Fibroblast of lung (primary cell): Measurements from ENCODE around the gene NFYC. TPM values are rescaled to one million over a fixed set of nuclear protein-coding genes. Genes with fewer than 3 reads are reported as not detected.

Experiments used
- DNase-seq, 2 donors: peaks; one replicate each; pipeline versions ENCODE4 v3.0.0 to v3.0.0-alpha.2; 2010; ENCODE audit warnings: low read depth in 2 of 2
- H2AFZ ChIP-seq: 2 replicates; pipeline ENCODE4 v1.5.1; 2012; ENCODE audit warnings: low read length, control low read depth, inconsistent platforms
- H3K27ac ChIP-seq: 2 replicates; pipeline ENCODE4 v1.5.1; 2011; ENCODE audit warnings: low read length, control low read depth; ENCODE audit not compliant: insufficient read depth
- H3K27me3 ChIP-seq: 2 replicates; pipeline ENCODE4 v1.5.1; 2011; ENCODE audit warnings: mild to moderate bottlenecking, low read length; ENCODE audit not compliant: control insufficient read depth, insufficient read depth
- H3K36me3 ChIP-seq: 2 replicates; pipeline ENCODE4 v1.5.1; 2011; ENCODE audit warnings: low read length; ENCODE audit not compliant: control insufficient read depth, insufficient read depth
- H3K4me1 ChIP-seq: 2 replicates; pipeline ENCODE4 v1.5.1; 2011; ENCODE audit warnings: low read length; ENCODE audit not compliant: control insufficient read depth, insufficient read depth; ENCODE audit errors: extremely low read depth
- H3K4me2 ChIP-seq: 2 replicates; pipeline ENCODE4 v1.5.1; 2011; ENCODE audit warnings: low read length, control low read depth; ENCODE audit not compliant: insufficient read depth; ENCODE audit errors: extremely low read depth
- H3K4me3 ChIP-seq, 4 experiments: fragments of 200-600 bp in 1 of 4; sonication (generic) in 1 of 4; replicated peaks in 1 of 4; 2 replicates each; pipeline ENCODE4 v1.5.1; 2011 to 2016; ENCODE audit warnings: low read length in 4 of 4, low read depth in 3 of 4, mild to moderate bottlenecking in 3 of 4, control low read depth in 2 of 4, inconsistent platforms in 1 of 4, mixed read lengths in 1 of 4; ENCODE audit not compliant: insufficient read depth in 1 of 4; ENCODE audit errors: control extremely low read depth in 1 of 4
- H3K79me2 ChIP-seq: 2 replicates; pipeline ENCODE4 v1.5.1; 2012; ENCODE audit warnings: mild to moderate bottlenecking, low read length, inconsistent platforms; ENCODE audit not compliant: control insufficient read depth, insufficient read depth
- H3K9ac ChIP-seq: 2 replicates; pipeline ENCODE4 v1.5.1; 2011; ENCODE audit warnings: mild to moderate bottlenecking, low read length, control low read depth; ENCODE audit not compliant: insufficient read depth
- H3K9me3 ChIP-seq: 2 replicates; pipeline ENCODE4 v1.5.1; 2012; ENCODE audit warnings: low read depth, low read length; ENCODE audit not compliant: control insufficient read depth, insufficient read depth
- H4K20me1 ChIP-seq: 2 replicates; pipeline ENCODE4 v1.5.1; 2011; ENCODE audit warnings: low read length; ENCODE audit not compliant: control insufficient read depth, insufficient read depth; ENCODE audit errors: extremely low read depth
- EZH2 ChIP-seq: IDR thresholded peaks from 2 replicates; pipeline ENCODE4 v1.5.1; 2012; ENCODE audit warnings: low read length, control low read depth, mild to moderate bottlenecking; ENCODE audit errors: missing control alignments
- polyA plus RNA-seq, 2 donors: library from polyadenylated mRNA; depleted of rRNA in 1 of 2; stranded (reverse) in 1 of 2; unstranded in 1 of 2; fragments of >200 nt; gene quantifications; 2 replicates each; pipeline ENCODE4 v1.2.1, GENCODE V29; 2011 to 2012; ENCODE audit warnings: missing spikeins in 1 of 2
- total RNA-seq: library from RNA; depleted of rRNA; stranded (reverse); fragments of >200 nt; gene quantifications from 2 replicates; pipeline ENCODE4 v1.2.1, GENCODE V29; 2014
- TF ChIP-seq, protein P1 (sequence below), 2 donors: IDR thresholded peaks in 1 of 2; conservative IDR thresholded peaks in 1 of 2; 1 replicate in 1 of 2; 2 replicates in 1 of 2; pipeline ENCODE4 v1.5.1; 2011 to 2012; ENCODE audit warnings: low read length in 2 of 2, control low read depth in 1 of 2, inconsistent platforms in 1 of 2, low read depth in 1 of 2, mild to moderate bottlenecking in 1 of 2

NFYC gene
- total and polyA plus RNA-seq, 2 donors (not counting 1 experiment from before 2014, with no cell fraction given), result 23.8 to 31.0 TPM

DNA sequence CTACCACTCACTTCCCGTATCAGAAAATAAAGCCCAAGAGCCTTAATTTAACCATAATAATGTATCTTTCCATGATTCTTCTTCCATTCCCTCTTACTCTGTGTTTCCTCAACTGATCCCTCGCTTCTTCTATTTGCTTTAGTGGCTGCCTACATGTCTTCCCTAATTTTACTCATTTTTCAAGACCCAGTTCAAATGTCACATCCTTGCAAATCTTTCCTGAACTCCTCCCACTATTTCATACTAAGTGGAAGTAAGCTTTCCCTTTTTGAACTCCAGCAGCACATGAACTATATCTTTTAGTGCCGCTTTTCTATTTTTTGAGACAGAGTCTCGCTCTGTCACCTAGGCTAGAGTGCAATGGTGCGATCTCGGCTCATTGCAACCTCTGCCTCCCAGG, 3.8 kb upstream of the NFYC start:
- no peak overlapping the region for H3K4me3 ChIP-seq
- DNase-seq, result no peak
- no peak overlapping the region for H3K9ac ChIP-seq
- no peaks in the 10 kb centered on the region for H4K20me1 ChIP-seq
- H3K4me1 ChIP-seq, result peaks cover 2% of the 10 kb centered on the region
- no peak overlapping the region for H3K4me2 ChIP-seq
- no peak overlapping the region for H2AFZ ChIP-seq
- H3K27ac ChIP-seq, result no peak overlapping the region
- no peaks in the 10 kb centered on the region for H3K27me3 ChIP-seq
- H3K9me3 ChIP-seq, result no peaks in the 10 kb centered on the region
- H3K36me3 ChIP-seq, result no peaks in the 10 kb centered on the region
- peaks cover 10% of the 10 kb centered on the region for H3K79me2 ChIP-seq
- TF ChIP-seq EZH2, result no peak
- TF ChIP-seq, protein P1, sequence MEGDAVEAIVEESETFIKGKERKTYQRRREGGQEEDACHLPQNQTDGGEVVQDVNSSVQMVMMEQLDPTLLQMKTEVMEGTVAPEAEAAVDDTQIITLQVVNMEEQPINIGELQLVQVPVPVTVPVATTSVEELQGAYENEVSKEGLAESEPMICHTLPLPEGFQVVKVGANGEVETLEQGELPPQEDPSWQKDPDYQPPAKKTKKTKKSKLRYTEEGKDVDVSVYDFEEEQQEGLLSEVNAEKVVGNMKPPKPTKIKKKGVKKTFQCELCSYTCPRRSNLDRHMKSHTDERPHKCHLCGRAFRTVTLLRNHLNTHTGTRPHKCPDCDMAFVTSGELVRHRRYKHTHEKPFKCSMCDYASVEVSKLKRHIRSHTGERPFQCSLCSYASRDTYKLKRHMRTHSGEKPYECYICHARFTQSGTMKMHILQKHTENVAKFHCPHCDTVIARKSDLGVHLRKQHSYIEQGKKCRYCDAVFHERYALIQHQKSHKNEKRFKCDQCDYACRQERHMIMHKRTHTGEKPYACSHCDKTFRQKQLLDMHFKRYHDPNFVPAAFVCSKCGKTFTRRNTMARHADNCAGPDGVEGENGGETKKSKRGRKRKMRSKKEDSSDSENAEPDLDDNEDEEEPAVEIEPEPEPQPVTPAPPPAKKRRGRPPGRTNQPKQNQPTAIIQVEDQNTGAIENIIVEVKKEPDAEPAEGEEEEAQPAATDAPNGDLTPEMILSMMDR (conservative IDR thresholded peaks at IDR 0.05 in 1 of 2, IDR thresholded peaks at IDR 0.05 in 1 of 2; ENCODE audit: low read depth in 1 of 2, low read length in 2 of 2), result no peak

DNA sequence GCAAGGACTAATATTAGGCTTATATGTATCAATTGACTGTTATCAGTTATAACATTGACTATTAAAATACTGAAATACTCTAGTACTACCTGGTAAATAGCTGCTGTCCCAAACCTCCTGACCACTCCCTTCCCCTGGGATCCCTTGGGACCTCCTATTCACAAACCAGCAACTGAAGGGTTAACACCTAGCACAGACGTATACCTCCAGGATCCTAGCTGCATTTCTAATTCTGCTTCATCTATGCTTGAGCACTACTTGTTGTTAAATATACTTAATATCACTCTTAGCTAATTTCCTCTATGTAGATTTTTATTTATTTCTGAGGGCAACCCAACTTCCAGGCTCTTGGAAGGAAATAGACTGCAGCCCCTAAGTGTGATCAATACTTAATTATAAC, 1.8 kb upstream of the NFYC start:
- no peaks in the 10 kb centered on the region for H3K27me3 ChIP-seq
- H4K20me1 ChIP-seq, result no peaks in the 10 kb centered on the region
- no peak for DNase-seq
- peaks cover 2% of the 10 kb centered on the region for H3K4me1 ChIP-seq
- H3K9me3 ChIP-seq, result no peaks in the 10 kb centered on the region
- no peak overlapping the region for H3K4me3 ChIP-seq
- H3K79me2 ChIP-seq, result peaks cover 31% of the 10 kb centered on the region
- no peak overlapping the region for H3K4me2 ChIP-seq
- H3K9ac ChIP-seq, result no peak overlapping the region
- TF ChIP-seq, protein P1 (conservative IDR thresholded peaks at IDR 0.05 in 1 of 2, IDR thresholded peaks at IDR 0.05 in 1 of 2; ENCODE audit: low read depth in 1 of 2, low read length in 2 of 2), result no peak
- TF ChIP-seq EZH2, result no peak
- no peak overlapping the region for H2AFZ ChIP-seq
- H3K36me3 ChIP-seq, result no peaks in the 10 kb centered on the region
- H3K27ac ChIP-seq, result no peak overlapping the region

DNA sequence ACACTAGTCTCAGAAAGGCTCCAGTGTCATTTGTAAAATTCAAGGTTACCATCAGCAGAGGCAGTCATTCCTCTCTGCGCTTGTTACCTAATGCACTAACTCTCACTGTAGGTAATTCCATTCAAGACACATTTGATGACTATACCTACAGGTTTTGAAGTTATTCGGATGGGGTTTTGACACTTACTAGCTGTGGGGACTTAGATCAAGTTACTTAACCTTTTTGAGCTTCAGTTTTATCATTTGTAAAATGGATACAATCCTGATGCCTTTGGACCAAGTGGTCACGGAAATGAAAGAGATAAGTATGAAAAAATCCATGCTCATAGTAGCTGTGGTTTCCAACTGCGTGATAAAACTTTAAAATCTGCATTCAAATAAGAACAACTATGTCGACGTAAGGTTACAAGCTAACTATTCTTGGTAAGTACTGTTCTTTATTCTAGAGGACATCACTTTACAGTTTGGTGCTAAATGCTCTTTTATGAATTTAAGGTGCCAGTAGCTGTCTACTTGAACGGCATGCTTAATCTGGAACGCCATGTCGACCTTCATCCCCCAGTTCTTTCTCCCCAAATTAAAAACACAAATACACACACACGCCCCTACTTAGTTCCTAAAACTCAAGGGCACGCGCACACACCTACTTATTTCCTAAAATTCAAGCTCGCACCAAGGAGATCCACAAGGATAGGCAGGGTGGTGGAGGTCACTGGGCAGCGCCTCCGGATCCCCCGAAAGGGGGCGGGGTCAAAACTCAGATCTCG, 550 bp upstream of the NFYC start:
- TF ChIP-seq EZH2, result no peak
- TF ChIP-seq, protein P1 (conservative IDR thresholded peaks at IDR 0.05 in 1 of 2, IDR thresholded peaks at IDR 0.05 in 1 of 2; ENCODE audit: low read depth in 1 of 2, low read length in 2 of 2), result no peak
- no peaks in the 10 kb centered on the region for H3K27me3 ChIP-seq
- no peaks in the 10 kb centered on the region for H3K36me3 ChIP-seq
- DNase-seq, result no peak
- H4K20me1 ChIP-seq, result no peaks in the 10 kb centered on the region
- peaks cover 2% of the 10 kb centered on the region for H3K4me1 ChIP-seq
- H2AFZ ChIP-seq, result peak overlapping the region; percentile 5
- H3K4me2 ChIP-seq, result peak overlapping the region; percentile 83
- no peak overlapping the region for H3K9ac ChIP-seq
- H3K4me3 ChIP-seq, result peak overlapping the region; percentile 70 to 95 (median 84)
- H3K79me2 ChIP-seq, result peaks cover 39% of the 10 kb centered on the region
- H3K27ac ChIP-seq, result peak overlapping the region; percentile 98
- no peaks in the 10 kb centered on the region for H3K9me3 ChIP-seq
